ENCODE results near the gene HJURP.

DNA sequence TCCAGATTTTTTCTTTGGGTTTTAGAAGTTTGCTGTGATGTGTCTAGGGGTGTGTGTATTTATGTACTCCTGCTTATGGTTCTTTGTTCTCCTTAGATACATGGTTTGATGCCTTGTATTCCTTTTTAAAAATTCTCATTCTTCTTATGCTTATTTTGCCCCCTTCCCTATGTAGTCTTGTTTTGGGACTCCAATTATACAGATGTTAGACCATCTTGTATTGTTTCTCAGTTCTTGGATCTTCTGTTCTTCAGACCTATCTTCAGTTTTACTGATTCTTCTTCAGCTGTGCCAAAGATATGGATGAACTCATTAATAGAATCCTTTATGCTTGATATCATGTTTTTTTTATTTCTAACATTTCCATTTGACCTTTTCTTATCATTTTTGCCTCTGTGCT, 28.0 kb upstream of the HJURP start:
- TF ChIP-seq GATA2 (IDR thresholded peaks at IDR 0.05; ENCODE audit: low read depth, low read length) (no peak), GATA3 (IDR thresholded peaks at IDR 0.05; ENCODE audit: low read depth, low read length) (no peak)

Measured in SH-SY5Y (cell line).